Skin of body (tissue), 2 donors: Measurements from ENCODE around the gene IFNLR1. TPM values are rescaled to one million over a fixed set of nuclear protein-coding genes. Genes with fewer than 3 reads are reported as not detected.
A peak's percentile ranks its signal among the peaks of the same experiment; 100 is the strongest.

Experiments
- DNase-seq: peaks from one replicate; lab custom pipeline; 2025; lab: John Stamatoyannopoulos, UW
- total RNA-seq: library from RNA; depleted of rRNA; stranded (reverse); fragments of >200 nt; gene quantifications from one replicate; pipeline ENCODE4 v1.2.3, GENCODE V29; 2014

The IFNLR1 gene
- total RNA-seq, 1 donor from 2014 or later, result 3.4 TPM

DNA sequence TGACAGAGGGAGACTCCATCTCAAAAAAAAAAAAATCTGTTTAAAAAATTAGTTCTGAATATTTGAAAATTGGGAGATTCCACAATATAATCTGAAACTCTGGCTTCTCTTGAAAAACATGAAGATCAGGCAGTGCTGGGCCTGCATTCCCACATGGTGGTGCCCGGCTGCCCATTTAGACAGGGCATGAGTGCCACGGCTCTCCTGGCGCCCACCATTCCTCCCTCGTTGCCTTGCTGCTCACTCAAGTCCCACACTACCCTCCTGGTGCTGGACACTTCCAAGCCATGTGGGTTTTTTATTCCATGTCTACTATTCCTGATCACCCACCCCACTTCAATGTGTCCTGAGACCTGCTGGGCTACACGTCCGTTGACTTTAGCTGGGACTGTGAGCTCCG lies 64.3 kb downstream of the IFNLR1 start:
- DNase-seq, result no peak

DNA sequence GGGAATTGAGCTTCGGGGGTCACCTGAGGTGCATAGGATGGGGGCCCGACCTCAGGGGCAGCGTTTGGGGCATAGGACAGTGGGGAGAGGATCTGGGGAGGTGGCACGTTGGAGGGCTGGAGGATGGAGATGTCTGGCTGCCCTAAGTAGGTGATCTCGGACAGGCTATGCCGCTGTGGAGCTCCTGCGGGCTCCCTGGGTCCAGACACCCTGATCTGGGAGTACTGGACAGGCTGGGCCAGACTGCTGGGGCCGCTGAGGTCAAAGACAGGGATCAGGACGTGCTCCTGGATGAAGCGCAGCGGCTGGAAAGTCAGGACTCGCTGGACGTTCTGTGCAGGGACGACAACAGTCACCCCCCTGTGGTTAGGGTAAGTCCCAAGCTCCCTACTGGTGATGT lies 65.7 kb downstream of the IFNLR1 start:
- DNase-seq, result no peak

DNA sequence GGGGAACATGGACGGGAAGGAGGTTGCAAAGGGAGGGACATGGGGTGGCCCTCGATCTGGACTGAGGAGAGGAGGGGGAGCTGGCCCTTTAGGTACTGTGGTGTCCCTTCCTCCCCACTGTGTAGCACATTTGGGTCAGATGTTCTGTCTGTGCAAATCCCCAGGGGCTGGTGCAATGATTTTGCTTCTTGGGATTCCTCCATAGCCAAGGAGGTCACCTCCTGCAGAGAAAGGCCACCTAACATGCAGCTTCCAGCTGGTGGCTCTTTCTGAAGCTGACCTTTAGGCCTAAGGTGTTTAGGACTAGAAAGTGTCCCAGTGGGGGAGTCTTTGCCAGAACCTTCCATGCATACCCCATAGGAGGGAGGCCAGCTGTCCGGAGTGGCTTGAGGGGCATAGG lies 66.1 kb downstream of the IFNLR1 start:
- no peak for DNase-seq

DNA sequence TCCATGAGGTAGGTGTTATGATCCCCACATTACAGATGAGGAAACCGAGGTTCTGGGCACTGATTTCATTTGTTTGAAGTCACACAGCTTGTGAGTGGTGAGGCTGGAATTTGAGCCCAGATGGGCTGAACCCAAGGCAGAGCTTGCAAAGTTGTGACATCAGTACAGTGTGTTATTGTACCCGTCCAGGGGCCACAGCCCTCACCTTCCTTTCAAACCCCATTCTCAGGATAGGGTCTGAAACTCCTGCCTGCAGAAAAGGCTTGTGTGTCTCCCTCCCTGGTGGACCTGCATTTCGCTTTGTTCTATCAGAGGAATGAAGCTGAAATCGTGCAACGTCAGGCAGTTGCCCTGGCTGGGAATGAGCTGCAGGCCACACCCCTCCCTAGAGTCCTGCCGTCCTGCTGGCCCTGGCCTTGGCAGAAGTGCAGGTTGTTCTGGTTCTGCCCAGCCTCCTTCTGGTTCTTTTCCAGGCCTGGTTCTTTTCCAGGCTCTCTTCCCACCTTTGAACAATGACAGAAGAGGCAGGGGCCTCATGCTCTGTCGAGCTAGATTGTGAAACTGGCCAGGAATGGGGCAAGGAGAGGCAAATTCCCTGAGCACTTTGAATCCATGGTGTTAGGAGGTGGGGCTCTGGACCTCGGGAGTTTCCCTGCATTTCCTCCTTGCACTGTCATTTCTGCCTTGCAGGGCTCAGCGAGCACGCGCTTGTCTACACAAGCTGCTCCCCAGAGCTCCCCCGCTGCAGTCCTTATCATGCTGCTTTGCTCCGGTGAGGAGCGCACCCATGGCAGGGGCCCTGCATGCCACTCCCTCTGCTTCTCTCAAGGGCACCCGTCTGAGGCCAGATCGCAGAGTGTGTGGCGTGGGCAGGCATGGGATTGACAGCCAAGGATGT lies 67.0 kb downstream of the IFNLR1 start:
- no peak for DNase-seq

DNA sequence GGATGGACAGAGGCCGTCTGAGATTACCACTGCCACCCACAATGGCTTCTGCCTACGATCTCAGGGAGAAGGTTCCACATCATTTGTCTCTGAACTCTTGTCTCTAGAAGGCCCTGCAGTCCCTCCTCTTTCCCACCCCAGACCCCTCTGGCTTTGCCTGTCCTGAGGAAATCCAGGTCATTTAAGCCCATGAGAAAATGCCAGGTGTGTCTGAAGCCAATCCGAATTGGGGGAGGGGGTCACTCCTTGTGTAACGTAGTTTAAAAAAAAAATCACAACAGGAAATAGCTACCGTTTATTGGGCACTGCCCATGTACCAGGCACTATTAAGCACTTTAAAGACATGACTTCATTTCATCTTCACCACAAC lies 67.6 kb downstream of the IFNLR1 start:
- DNase-seq, result no peak

DNA sequence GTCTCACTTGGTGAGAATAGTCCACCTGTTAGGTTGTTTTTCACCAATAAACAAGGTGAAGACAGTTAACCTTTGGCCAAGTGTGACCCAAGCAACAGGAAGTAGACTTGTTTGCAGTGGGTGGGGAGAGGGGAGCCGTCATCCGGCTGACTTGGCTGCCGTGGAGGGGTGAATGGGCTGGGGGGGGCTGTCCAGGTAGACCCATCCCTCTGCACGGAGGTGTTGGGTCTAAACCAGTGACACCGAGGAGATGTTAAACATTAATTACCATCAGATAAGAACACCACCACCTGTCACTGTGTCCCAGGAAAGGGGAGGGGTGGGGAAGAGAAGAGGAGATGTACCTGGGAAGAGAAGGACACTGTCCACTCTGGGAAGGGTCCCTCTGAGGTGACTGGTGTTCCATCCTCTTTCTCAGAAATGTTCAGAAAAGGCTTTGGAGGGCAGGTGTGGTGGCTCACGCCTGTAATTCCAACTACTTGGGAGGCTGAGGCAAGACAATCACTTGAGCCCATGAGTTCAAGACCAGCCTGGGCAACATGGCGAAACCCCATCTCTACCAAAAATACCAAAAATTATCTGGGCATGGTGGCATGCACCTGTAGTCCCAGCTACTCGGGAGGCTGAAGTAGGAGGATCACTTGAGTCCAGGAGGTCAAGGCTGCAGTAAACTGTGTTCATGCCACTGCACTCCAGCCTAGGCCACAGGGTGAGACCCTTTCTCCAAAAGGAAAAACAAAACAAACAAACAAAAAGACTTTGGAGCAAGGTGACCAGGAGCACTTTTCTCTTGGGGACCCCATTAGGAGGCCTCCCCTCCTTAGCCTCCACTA lies 68.5 kb downstream of the IFNLR1 start:
- DNase-seq, result no peak

DNA sequence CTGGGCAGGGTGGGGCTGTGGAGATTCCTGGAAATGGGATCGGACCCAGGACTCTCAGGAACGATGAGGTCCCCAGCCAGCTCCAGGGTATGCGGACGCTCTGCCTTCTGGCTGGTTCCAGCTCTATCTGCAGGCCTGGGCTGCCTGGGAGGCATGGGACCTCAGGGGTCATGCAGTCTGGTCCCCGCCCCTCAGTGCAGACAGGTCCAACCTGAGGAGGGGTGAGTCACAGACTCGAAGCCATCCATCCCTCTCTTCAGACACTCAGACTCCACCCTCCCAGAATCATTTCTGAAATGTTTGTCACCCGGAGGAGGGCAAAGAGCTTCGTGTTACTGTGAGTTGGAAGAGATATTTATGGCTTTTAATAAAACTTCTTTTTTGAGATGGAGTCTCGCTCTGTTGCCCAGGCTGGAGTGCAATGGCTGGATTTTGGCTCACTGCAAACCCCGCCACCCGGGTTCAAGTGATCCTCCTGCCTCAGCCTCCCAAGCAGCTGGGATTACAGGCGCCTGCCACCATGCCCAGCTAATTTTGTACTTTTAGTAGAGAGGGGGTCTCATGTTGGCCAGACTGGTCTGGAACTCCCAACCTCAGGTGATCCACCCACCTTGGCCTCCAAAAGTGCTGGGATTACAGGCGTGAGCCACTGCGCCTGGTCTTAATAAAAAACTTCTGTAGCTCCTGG lies 69.2 kb downstream of the IFNLR1 start:
- DNase-seq, result no peak

DNA sequence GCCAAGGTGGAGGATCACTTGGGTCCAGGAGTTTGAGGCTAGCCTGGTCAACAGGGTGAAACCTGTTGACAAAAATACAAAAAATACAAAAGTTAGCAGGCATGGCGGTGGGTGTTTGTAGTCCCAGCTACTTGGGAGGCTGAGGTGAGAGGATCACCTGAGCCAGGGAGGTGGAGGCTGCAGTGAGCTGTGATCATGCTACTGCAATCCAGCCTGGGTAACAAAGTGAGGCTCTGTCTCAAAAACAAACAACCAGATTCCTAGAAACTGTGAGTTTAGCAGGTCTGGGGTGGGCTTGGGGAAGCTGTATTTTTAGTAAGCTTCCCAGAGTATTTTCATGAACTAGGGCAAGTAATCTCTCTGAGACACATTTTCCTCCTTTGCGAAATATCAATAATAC lies 70.0 kb downstream of the IFNLR1 start:
- DNase-seq, result no peak

DNA sequence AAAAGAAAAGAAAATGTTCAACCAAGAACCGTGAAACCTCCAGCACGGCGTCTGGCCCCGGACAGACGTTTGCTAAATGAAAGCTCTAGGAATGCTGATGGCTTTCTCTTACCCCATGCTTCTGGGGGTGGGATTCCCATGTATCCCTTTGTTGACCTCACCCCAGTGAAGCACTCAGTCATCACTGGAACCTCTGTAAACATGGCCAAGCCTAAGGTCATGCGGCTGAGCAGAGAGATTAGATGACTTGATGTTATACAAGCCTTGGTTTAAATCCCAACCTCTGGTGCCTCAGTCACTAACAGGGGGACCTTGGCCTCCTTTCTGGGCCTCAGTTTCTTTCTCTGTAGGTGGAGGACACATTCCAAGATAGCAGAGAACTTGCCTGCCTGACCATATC lies 72.3 kb downstream of the IFNLR1 start:
- DNase-seq, result no peak

DNA sequence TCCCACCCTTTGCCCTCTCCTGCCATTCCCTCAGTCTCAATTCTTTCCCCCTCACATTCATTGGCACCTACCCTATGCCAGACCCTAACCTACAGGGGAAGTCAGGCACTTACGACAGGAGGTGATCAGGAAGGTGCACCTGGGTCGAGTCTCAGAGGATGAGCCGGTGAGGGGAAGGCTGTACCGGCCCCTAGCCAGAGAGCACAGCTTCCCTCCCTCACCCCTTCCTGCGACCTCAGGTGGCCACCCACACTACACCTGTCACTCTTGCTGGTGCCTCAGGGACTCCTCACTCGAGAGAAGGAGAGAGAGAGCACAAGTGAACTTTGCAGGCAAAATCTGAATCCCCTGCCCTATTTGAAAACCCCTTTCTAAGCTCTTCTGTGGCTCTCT lies 73.5 kb downstream of the IFNLR1 start:
- DNase-seq, result no peak

DNA sequence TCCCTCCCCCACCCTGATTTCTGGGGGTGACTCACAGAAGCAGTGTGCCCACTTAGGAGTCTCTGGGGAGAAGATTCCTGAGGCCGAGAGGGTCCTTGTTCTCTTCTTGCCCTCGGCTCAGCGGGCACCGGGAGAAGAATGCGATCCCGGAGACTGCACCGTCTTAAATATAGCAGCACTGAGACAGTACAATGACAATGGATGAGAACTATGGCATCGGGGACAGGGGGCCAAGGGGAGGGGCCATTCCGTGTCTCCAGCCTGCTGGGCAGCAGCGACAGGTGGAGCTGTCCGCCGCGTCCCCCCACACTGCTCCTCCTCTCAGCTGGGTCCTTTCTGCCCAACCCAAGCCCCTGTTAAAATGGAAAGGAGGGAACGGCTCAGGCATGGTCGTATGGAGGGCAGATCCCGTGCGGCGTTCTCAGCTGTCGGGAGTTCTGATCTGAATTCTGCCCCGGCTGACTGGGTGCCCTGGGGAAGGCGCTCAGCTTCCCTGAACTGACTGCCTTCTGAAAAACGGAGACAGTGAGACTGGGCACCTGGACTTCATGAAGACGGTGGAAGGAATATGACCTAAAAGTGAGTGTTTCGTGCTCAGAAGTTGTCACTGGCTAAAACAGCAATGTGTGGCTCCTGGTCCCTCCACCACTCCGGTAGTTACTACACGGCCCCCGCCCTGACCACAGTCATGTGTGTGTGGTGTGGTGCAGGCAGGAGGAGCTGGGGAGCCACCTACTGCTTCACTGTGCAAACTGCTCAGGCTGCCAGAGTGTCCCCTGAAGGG lies 74.9 kb downstream of the IFNLR1 start, which contains the start of gene MYOM3:
MYOM3 (minus strand) TSS at position 140 of the 784 bp plus-strand sequence. CDS start 3,499 bp downstream, outside the sequence.
- DNase-seq, result peak; percentile 30

DNA sequence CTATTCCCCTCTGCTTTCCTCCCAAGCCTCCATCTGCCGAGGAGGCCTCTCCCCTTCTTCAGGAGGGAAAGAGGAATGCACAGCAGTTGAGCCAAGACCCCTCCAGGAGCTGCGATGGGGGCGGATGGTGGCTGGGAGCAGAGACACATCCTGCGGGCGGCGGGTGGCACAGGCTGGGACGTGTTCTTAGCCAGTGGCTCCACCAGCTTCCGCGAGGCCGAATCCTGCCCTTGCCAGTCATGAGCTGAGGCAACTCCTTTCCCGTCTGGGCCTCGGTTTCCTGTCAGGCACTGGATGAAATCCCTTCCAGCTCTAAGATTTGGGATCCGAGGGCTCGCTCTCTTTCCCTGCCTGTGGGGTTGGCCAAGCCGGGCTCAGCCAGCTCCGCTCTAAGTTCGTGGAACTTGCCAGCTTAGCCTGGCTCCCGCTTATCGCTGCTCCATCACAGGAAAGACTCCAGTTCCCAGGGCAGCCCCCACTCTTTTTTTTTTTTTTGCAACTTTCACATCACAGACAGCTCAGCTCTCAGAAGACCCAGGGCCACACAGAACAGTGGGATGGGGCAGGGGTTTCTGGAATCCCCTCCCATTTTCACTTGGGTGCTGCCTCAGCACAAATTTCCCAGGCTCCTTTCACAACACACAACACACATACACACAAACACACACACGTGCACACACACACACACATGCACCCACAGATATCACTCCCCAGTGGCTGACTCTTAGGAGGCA lies 75.7 kb downstream of the IFNLR1 start:
- DNase-seq, result no peak

DNA sequence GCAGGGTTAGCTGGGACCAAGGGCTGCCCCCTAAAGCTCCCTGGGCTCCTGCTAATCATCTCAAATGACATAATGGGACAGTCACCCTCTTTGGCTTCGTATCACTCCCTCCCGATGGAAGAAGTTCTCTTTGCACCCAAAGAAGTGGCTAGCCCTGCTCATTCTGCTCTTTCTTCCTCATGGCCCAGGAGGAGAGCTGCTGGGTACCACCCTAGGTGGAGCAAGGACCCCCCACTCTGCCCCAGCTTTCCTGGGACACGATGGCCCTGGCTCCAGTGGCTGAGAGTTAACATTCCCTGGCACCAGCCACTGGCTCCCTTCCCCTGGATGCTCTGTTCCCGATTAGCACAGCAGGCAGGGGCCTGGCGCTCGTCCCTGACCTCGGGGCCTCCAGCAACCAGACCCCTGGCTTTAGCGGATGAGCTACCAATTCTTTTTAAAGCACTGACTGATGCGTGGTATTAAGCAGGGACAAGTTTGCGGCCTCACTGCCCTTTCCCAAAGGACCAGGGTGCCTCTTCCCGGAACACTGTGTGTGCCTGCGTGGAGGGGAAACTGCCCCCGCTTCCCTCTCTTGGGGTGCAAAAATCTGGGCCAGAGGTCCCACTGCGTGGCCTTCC lies 76.3 kb downstream of the IFNLR1 start:
- DNase-seq, result no peak

DNA sequence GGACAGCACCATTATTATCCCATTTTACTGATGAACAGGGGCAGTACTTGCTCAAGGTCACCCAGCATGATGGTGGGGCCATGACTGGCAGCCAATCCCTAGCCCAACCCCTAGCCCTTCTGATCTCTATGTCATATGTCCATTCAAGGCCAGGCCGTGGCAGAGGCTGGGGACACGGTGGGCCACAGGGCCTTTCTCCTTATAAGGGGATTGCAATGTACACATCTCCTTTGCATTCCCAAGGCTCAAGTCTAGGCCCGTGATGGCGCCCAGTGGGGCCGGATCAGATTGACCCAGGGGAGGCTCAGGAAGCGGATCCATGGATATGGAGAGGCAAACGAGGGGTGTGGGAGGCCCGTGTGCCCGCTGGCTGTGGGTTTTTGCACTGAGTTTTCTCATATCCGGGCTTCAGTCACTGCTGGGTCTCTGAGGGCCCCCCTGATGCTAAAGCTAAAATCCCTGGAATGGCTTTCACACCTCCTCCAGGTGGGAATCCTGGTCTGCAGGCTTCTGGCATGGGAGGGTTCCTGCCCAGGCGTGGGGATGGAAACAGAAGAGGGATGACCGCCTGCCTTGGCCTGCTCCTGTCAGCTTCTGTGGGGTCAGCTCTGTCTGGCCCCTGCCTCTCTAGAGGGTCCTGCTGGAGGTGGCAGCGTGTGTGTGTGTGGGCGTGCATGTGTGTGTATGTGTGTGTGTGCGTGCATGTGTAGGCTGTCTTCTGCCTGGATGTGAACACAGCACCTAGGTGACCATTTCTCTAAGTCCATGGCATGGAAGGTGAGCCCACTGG lies 77.2 kb downstream of the IFNLR1 start:
- DNase-seq, result no peak

DNA sequence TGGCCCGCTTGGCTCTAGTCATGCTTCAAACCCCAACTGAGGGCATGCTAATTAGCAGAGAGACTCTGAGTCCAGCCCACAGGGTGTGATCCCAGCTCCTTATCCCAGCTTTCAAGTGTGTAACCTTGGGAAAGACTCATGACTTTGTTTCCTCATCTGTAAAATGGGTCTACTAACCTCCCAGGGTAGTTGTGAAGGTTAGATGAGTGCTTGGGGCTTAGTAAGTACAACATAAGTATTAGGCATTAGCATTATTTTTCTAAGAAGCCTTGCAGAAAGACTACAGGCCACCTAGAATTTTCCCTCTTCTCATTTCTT lies 78.0 kb downstream of the IFNLR1 start:
- DNase-seq, result no peak

DNA sequence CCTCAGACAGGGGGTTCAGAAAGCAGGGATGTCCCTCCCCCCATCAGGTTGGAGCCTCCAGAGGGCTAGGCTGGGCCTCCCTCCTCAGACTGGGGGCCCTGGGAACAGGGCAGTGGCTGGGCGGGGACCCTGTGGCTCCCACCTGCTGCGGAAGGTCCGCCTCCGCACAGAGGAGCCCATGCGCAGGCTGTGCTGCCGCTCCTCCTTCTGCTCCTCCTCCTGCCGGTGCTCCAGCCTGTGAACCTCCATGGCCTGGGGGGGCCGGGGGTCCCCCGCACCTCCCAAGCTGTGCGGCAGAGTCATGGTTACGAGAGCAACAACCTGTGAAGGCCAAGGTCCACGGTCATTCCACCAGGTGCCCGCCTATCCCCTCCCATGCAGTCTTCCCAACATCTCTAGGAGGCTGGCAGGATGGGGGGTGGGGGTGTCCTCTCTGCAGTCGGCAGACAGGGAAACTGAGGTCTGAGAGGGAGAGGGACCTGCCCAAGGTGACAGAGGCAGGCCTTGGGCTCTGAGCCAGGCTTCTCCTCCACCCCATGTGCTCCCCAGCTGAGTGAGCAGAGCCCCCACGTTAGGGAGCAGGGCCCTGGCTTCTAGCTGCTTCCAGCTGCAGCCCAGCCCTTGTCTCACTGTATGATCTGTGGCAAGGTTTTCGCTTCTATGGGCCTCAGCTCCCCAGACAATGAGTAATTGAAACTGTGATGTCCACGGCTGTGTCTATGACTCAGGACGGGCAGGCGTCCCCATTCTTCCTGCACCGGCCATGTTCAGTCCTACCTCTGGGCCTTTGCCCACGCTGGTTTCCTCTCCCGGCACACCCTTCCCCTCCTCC lies 78.5 kb downstream of the IFNLR1 start:
- no peak for DNase-seq

DNA sequence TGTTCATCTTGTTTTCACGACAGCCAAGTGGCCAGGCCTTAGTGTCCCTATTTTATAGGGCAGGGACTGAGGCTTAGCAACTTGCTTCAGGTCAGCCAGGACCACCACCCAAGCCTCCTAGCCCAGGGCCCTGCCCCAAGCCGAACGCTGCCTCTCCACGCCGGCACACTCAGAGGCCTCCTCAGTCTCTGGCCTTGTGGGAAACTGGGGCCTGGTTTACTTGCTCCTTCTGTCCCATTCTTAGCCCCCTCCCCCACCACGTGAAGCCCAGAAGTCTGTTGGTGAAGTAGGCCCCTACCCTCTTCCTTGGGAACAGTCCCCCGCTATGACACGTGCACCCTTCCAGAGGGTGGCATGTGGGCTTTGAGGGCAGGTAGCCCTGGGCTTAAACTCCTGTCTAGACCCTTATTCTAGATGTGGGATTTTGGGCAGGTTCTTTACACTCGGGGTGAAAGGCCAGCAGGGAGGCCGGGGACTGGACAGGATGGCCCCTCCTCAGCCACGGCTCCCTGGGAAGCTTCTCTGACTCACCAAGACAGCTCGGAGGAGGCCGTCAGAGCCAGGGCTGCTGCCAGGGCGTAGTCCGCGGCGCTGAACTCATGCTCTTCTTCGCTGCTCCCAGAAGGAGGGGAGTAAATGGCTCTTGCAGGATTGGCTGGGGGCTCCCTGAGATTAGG lies 79.5 kb downstream of the IFNLR1 start:
- no peak for DNase-seq
